A673 (cell line): ENCODE data around the gene SPRYD4. TPM values are rescaled to one million over a fixed set of nuclear protein-coding genes. Genes with fewer than 3 reads are reported as not detected.

Source experiments
- BruUV-seq: library from RNA; stranded (reverse); fragments of 400-500 nt; replicated peaks from 2 replicates; lab custom pipeline; 2021; lab: Mats Ljungman, UMichigan
- CTCF ChIA-PET: fragments of 300-600 bp; sonication (Branson Sonifier 250); formaldehyde crosslinking; loops from one replicate; lab custom pipeline; 2022; ENCODE audit warnings: antibody characterized with exemption; lab: Charles Lee
- POLR2A ChIA-PET: fragments of 300-600 bp; sonication (Branson Sonifier 250); formaldehyde crosslinking; loops from one replicate; lab custom pipeline; 2022; ENCODE audit warnings: antibody characterized with exemption; ENCODE audit not compliant: low non-redundant PET; lab: Charles Lee
- DNase-seq: peaks from one replicate; pipeline ENCODE4 v3.0.0-alpha.2; 2015; ENCODE audit warnings: low spot score
- H3K27ac ChIP-seq: fragments of 200-600 bp; sonication (generic); 2 replicates; pipeline ENCODE4 v1.5.1; 2016; ENCODE audit warnings: mixed run types, low read depth, mild to moderate bottlenecking, mixed read lengths, antibody characterized with exemption, low read length; ENCODE audit not compliant: poor library complexity, severe bottlenecking
- H3K27me3 ChIP-seq: fragments of 200-600 bp; sonication (generic); replicated peaks from 2 replicates; pipeline ENCODE4 v1.6.1; 2017; ENCODE audit warnings: mixed run types, low read depth, mild to moderate bottlenecking, mixed read lengths, antibody characterized with exemption, low read length; ENCODE audit not compliant: insufficient read depth, poor library complexity
- H3K36me3 ChIP-seq: fragments of 200-600 bp; sonication (generic); 2 replicates; pipeline ENCODE4 v1.6.1; 2016; ENCODE audit warnings: mixed run types, mild to moderate bottlenecking, mixed read lengths, antibody characterized with exemption, low read length; ENCODE audit not compliant: insufficient read depth, poor library complexity, severe bottlenecking
- H3K4me1 ChIP-seq: fragments of 200-600 bp; sonication (generic); 2 replicates; pipeline ENCODE4 v1.6.1; 2017; ENCODE audit warnings: mixed run types, mild to moderate bottlenecking, mixed read lengths, antibody characterized with exemption, low read length; ENCODE audit not compliant: insufficient read depth, poor library complexity, severe bottlenecking
- H3K4me3 ChIP-seq: fragments of 200-600 bp; sonication (generic); 2 replicates; pipeline ENCODE4 v1.5.1; 2016; ENCODE audit warnings: low read depth, mixed run types, mild to moderate bottlenecking, mixed read lengths, low read length; ENCODE audit not compliant: poor library complexity, severe bottlenecking
- H3K9me3 ChIP-seq: fragments of 200-600 bp; sonication (generic); 2 replicates; pipeline ENCODE4 v1.6.1; 2016; ENCODE audit warnings: mixed run types, low read depth, mild to moderate bottlenecking, mixed read lengths, antibody characterized with exemption, low read length; ENCODE audit not compliant: poor library complexity, severe bottlenecking
- EZH2 ChIP-seq: fragments of 200-600 bp; sonication (generic); IDR thresholded peaks from 2 replicates; pipeline ENCODE4 v1.6.1; 2017; ENCODE audit warnings: borderline replicate concordance, low read depth, mild to moderate bottlenecking, mixed read lengths, antibody characterized with exemption, low read length; ENCODE audit not compliant: poor library complexity, severe bottlenecking
- intact Hi-C: fragments of 100-400 bp; cut with micrococcal nuclease; formaldehyde crosslinking; loops from one replicate; pipeline ENCODE4 v1.10.0; 2022; ENCODE audit not compliant: unreplicated experiment
- total RNA-seq: library from RNA; stranded (reverse); gene quantifications from 2 replicates; pipeline ENCODE4 v1.2.3, GENCODE V29; 2021
- TF ChIP-seq, protein P1 (sequence below): fragments of 300-800, 200-600 bp; sonication (generic); conservative IDR thresholded peaks from 2 replicates; pipeline ENCODE4 v1.5.1; 2017; ENCODE audit warnings: low read depth, mild to moderate bottlenecking, antibody characterized with exemption, low read length, moderate library complexity, mixed read lengths

SPRYD4 gene
- total RNA-seq, 1 experiment from 2014 or later, result 4.7 TPM

GRCh38 chr12:56461235-56462159 is 6.9 kb upstream of the SPRYD4 start:
- Histone ChIP-seq H3K27me3 (no peaks in the 10 kb centered on the region), H3K9me3 (no peaks in the 10 kb centered on the region), H3K36me3 (no peaks in the 10 kb centered on the region), H3K4me3 (no peak overlapping the region), H3K4me1 (no peaks in the 10 kb centered on the region), H3K27ac (no peak overlapping the region)
- ChIA-PET POLR2A (no interaction called here), CTCF (no interaction called here)
- BruUV-seq, result no TSS peak
- intact Hi-C loops, result loop anchor here (5.0 kb wide), 1 partner anchor 144 kb away; the partner anchor contains the start of gene CNPY2
- no peak for TF ChIP-seq EZH2
- TF ChIP-seq, protein P1, sequence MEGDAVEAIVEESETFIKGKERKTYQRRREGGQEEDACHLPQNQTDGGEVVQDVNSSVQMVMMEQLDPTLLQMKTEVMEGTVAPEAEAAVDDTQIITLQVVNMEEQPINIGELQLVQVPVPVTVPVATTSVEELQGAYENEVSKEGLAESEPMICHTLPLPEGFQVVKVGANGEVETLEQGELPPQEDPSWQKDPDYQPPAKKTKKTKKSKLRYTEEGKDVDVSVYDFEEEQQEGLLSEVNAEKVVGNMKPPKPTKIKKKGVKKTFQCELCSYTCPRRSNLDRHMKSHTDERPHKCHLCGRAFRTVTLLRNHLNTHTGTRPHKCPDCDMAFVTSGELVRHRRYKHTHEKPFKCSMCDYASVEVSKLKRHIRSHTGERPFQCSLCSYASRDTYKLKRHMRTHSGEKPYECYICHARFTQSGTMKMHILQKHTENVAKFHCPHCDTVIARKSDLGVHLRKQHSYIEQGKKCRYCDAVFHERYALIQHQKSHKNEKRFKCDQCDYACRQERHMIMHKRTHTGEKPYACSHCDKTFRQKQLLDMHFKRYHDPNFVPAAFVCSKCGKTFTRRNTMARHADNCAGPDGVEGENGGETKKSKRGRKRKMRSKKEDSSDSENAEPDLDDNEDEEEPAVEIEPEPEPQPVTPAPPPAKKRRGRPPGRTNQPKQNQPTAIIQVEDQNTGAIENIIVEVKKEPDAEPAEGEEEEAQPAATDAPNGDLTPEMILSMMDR, result no peak
- DNase-seq, result no peak

GRCh38 chr12:56462565-56462964 is 5.8 kb upstream of the SPRYD4 start:
- H3K9me3 ChIP-seq, result no peaks in the 10 kb centered on the region
- no peaks in the 10 kb centered on the region for H3K27me3 ChIP-seq
- H3K27ac ChIP-seq, result no peak overlapping the region
- intact Hi-C loops, result loop anchor here (5.0 kb wide), 1 partner anchor 145 kb away; the partner anchor contains the start of gene CNPY2
- H3K4me3 ChIP-seq, result no peak overlapping the region
- TF ChIP-seq, protein P1, result no peak
- TF ChIP-seq EZH2, result no peak
- H3K36me3 ChIP-seq, result no peaks in the 10 kb centered on the region
- CTCF ChIA-PET, result interaction anchor here (0.5 kb wide), 1 partner anchor 73 kb away, joined by 8 read pairs; no protein-coding TSS in a partner anchor
- BruUV-seq, result no TSS peak
- POLR2A ChIA-PET, result no interaction called here
- no peak for DNase-seq
- no peaks in the 10 kb centered on the region for H3K4me1 ChIP-seq

DNA sequence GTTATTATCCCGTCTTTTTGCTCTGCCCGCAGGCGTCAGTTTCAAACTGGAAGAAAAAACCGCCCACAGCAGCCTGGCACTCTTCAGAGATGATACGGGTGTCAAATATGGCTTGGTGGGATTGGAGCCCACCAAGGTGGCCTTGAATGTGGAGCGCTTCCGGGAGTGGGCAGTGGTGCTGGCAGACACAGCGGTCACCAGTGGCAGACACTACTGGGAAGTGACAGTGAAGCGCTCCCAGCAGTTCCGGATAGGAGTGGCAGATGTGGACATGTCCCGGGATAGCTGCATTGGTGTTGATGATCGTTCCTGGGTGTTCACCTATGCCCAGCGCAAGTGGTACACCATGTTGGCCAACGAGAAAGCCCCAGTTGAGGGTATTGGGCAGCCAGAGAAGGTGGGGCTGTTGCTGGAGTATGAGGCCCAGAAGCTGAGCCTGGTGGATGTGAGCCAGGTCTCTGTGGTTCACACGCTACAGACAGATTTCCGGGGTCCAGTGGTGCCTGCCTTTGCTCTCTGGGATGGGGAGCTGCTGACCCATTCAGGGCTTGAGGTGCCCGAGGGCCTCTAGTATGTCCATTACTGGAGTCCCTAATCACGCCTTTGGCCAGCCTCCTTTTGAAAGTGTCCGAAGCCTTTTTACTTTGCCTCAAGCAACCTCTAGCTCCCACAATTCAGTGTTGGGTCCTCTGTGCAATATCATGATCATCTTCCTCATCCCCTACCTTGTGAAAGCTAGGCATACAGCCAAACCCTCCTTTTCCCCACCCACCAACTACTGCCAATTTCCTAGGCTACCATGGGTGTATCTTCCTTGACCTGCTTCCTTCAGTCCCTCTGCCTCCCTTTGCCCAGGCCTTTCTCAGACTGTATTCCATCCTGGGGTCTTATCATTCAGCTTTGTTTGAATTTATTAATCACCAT is 891 bp downstream of the SPRYD4 start:
- intact Hi-C loops, result no loop called here
- BruUV-seq, result no TSS peak
- CTCF ChIA-PET, result no interaction called here

More for the DNA sequence above, 891 bp downstream of the SPRYD4 start:
- H3K36me3 ChIP-seq, result no peaks in the 10 kb centered on the region
- peak; percentile 15 for DNase-seq
- H3K27me3 ChIP-seq, result no peaks in the 10 kb centered on the region
- no peaks in the 10 kb centered on the region for H3K9me3 ChIP-seq
- POLR2A ChIA-PET, result no interaction called here
- peak overlapping the region; percentile 76 for H3K4me3 ChIP-seq
- H3K27ac ChIP-seq, result peak overlapping the region; percentile 94
- TF ChIP-seq EZH2, result no peak
- TF ChIP-seq, protein P1, result no peak
- peaks cover 7% of the 10 kb centered on the region for H3K4me1 ChIP-seq
